ENCODE data around the gene MAPKAP1. TPM values are rescaled to one million over a fixed set of nuclear protein-coding genes. Genes with fewer than 3 reads are reported as not detected.

The MAPKAP1 gene
- polyA plus RNA-seq, 3 donors: 39.9 to 57.5 (median 44.1) TPM

DNA sequence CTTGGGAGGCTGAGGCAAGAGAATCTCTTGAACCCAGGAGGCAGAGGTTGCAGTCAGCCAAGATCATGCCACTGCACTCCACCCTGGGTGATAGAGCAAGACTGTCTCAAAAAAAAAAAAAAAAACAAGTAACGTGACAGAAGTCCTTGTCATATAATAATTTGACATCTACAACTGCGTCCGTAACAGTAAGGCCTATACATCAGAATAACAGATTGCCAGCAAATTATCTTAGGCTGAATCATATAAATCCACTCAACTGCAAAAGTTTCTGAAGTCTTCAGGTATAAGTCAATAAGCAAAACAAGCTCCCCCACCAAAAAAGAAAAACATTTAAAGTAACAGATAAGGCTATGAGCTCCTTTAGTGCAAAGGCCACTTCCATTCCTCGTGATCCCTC lies 3.3 kb downstream of the MAPKAP1 start:
- Histone ChIP-seq H3K9ac (ENCODE audit: insufficient read depth, low read length, poor library complexity, severe bottlenecking) (no peak overlapping the region), H3K9me3 (replicated peaks in 1 of 2; ENCODE audit: control insufficient read depth in 1 of 2, insufficient read depth in 1 of 2, low read length in 2 of 2) (no peaks in the 10 kb centered on the region), H3K4me1 (ENCODE audit: control insufficient read depth in 1 of 2, insufficient read depth in 2 of 2, low read length in 2 of 2) (peaks cover 15 to 20% of the 10 kb centered on the region in 2 donors), H3K79me2 (ENCODE audit: insufficient read depth, low read length) (peaks cover 81% of the 10 kb centered on the region), H4K20me1 (ENCODE audit: insufficient read depth, low read length) (peaks cover 47% of the 10 kb centered on the region), H3K4me3 (replicated peaks in 1 of 3; ENCODE audit: low read depth in 2 of 3, low read length in 3 of 3) (no peak overlapping the region), H3K4me2 (replicated peaks; ENCODE audit: extremely low read depth, low read length, poor library complexity, severe bottlenecking) (no peak overlapping the region), H3K27me3 (ENCODE audit: control insufficient read depth in 2 of 2, insufficient read depth in 2 of 2, low read length in 2 of 2) (no peaks in the 10 kb centered on the region), H3K27ac (ENCODE audit: low read depth in 1 of 2, low read length in 2 of 2) (no peak overlapping the region), H3K36me3 (replicated peaks in 1 of 2; ENCODE audit: control insufficient read depth in 1 of 2, insufficient read depth in 2 of 2, low read length in 2 of 2) (peaks cover 0 to 7% of the 10 kb centered on the region in 2 donors), H2AFZ (ENCODE audit: insufficient read depth, low read depth, low read length, poor library complexity, severe bottlenecking) (no peak overlapping the region)
- DNase-seq: no peak
- TF ChIP-seq CTCF (IDR thresholded peaks at IDR 0.05): no peak
- no peaks in the 10 kb centered on the region for H3K9me3 Mint-ChIP-seq
- H3K4me1 Mint-ChIP-seq: peaks cover 31% of the 10 kb centered on the region
- peaks cover 6 to 9% of the 10 kb centered on the region in 2 donors for H3K36me3 Mint-ChIP-seq
- peaks cover 0 to 2% (median 0%) of the 10 kb centered on the region in 3 donors for H3K27me3 Mint-ChIP-seq (ENCODE audit: low read depth in 3 of 3)
- peak overlapping the region in 1 of 7 donors; percentile 82 for H3K27ac Mint-ChIP-seq
- no CpG with 5 or more reads among the region's 4 CpGs for WGBS (ENCODE audit: insufficient coverage)
- H3K4me3 Mint-ChIP-seq: no peak overlapping the region
- intact Hi-C loops (cut with micrococcal nuclease): loop anchor here in 1 of 2 donors (10.0 kb wide), 1 partner anchor 49 kb away; no protein-coding TSS in a partner anchor

DNA sequence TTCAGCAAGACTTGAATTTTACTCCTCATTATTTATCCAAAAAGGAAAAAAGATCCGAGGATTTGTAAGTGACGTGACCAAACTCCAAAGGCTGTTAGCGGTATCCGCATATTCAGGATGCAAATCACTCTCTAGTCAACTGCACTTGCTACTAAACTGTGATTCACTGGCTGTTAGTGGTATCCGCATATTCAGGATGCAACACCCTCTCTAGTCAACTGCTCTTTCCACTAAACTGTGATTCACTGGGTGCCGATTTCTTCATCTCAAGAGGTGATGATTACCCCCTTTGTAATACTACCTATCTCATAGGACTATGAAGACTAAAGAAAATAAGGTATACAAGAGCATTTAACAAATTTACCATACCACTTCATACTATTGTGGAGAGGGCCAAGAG lies 5.7 kb downstream of the MAPKAP1 start:
- no peaks in the 10 kb centered on the region for H3K9me3 ChIP-seq (replicated peaks in 1 of 2; ENCODE audit: control insufficient read depth in 1 of 2, insufficient read depth in 1 of 2, low read length in 2 of 2)
- 62% methylated on average over 2 of the region's 6 CpGs for WGBS (ENCODE audit: insufficient coverage)
- no peak overlapping the region for H3K27ac Mint-ChIP-seq
- no peak overlapping the region for H3K9ac ChIP-seq (ENCODE audit: insufficient read depth, low read length, poor library complexity, severe bottlenecking)
- H3K4me1 ChIP-seq (ENCODE audit: control insufficient read depth in 1 of 2, insufficient read depth in 2 of 2, low read length in 2 of 2): peaks cover 6 to 11% of the 10 kb centered on the region in 2 donors
- H2AFZ ChIP-seq (ENCODE audit: insufficient read depth, low read depth, low read length, poor library complexity, severe bottlenecking): no peak overlapping the region
- no peak overlapping the region for H3K4me3 ChIP-seq (replicated peaks in 1 of 3; ENCODE audit: low read depth in 2 of 3, low read length in 3 of 3)
- no peaks in the 10 kb centered on the region for H3K9me3 Mint-ChIP-seq
- no peak for DNase-seq
- peaks cover 54% of the 10 kb centered on the region for H4K20me1 ChIP-seq (ENCODE audit: insufficient read depth, low read length)
- peaks cover 6 to 9% of the 10 kb centered on the region in 2 donors for H3K36me3 Mint-ChIP-seq
- no peak overlapping the region for H3K4me3 Mint-ChIP-seq
- peaks cover 24% of the 10 kb centered on the region for H3K4me1 Mint-ChIP-seq
- TF ChIP-seq CTCF (IDR thresholded peaks at IDR 0.05): no peak
- H3K4me2 ChIP-seq (replicated peaks; ENCODE audit: extremely low read depth, low read length, poor library complexity, severe bottlenecking): no peak overlapping the region
- no peaks in the 10 kb centered on the region for H3K27me3 ChIP-seq (ENCODE audit: control insufficient read depth in 2 of 2, insufficient read depth in 2 of 2, low read length in 2 of 2)
- H3K79me2 ChIP-seq (ENCODE audit: insufficient read depth, low read length): peaks cover 91% of the 10 kb centered on the region
- intact Hi-C loops (cut with micrococcal nuclease): loop anchor here in 1 of 2 donors (10.0 kb wide), 1 partner anchor 47 kb away; no protein-coding TSS in a partner anchor
- no peak overlapping the region for H3K27ac ChIP-seq (ENCODE audit: low read depth in 1 of 2, low read length in 2 of 2)
- H3K36me3 ChIP-seq (replicated peaks in 1 of 2; ENCODE audit: control insufficient read depth in 1 of 2, insufficient read depth in 2 of 2, low read length in 2 of 2): peaks cover 0 to 7% of the 10 kb centered on the region in 2 donors
- H3K27me3 Mint-ChIP-seq (ENCODE audit: low read depth in 3 of 3): no peaks in the 10 kb centered on the region
